Hippocampal formation (tissue), 2 donors: ENCODE measurements around the gene ELOB.

Experiments used
- DNase-seq, 2 donors: peaks; one replicate each; lab custom pipeline; 2025; lab: John Stamatoyannopoulos, UW

Gene ELOB

DNA sequence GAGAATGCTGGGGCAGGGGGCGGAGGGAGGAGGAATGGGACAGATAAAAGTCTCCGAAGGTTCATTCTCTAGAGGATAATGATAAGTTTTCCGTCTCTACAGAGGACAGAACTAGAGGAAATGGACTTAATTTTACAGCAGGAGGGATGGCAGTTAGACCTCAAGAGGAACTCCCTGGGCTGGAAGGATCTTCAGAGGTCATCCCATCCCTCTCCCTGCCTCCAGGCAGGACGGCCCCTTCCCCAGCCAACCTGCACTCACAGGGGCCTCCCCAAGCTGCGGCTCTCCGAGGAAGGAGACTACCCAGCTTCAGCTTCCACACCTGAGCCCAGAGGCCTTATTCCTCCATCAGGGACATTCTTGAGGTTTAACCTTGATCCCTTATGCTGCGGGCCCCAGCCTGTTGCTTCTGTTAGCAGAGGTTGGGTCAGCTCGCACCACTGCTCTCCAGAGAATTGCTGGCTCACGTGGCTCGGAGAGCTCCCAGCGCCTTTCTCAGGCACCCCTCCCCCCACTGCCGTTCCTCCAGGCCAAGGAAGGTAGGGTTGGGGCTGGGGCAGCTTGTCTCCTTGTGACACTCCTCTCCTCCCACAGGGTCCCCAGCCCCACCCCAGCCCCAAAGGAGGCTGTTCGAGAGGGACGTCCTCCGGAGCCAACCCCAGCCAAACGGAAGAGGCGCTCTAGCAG is 8.5 kb downstream of the ELOB start:
- DNase-seq = no peak

DNA sequence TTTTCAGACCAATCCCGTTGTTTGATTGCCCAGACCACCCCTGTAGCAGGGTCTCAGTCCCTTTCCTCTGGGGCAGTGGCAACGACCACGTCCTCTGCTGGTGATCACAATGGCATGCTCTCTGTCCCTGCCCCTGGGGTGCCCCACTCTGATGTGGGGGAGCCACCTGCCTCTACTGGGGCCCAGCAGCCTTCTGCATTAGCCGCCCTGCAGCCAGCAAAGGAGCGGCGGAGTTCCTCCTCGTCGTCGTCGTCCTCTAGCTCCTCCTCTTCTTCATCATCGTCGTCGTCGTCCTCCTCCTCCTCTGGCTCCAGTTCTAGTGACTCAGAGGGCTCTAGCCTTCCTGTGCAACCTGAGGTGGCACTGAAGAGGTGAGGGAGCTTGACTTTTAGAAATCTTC is 9.2 kb downstream of the ELOB start:
- DNase-seq = no peak

GRCh38 chr16:2767140-2767731 is 9.8 kb downstream of the ELOB start:
- DNase-seq = no peak

DNA sequence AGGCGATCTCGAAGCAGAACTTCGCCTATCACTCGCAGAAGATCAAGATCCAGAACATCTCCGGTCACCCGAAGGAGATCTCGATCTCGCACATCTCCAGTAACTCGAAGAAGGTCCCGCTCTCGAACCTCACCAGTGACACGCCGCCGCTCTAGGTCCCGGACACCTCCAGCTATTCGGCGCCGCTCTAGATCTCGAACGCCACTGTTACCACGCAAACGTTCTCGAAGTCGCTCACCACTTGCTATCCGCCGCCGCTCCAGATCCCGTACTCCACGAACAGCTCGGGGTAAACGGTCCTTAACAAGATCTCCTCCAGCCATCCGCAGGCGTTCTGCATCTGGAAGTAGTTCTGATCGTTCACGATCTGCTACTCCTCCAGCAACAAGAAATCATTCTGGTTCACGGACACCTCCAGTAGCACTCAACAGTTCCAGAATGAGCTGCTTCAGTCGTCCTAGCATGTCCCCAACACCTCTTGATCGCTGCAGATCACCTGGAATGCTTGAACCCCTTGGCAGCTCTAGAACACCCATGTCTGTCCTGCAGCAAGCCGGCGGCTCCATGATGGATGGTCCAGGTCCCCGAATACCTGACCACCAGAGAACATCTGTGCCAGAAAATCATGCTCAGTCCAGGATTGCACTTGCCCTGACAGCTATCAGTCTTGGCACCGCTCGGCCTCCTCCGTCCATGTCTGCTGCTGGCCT is 10.5 kb downstream of the ELOB start:
- DNase-seq = no peak

DNA sequence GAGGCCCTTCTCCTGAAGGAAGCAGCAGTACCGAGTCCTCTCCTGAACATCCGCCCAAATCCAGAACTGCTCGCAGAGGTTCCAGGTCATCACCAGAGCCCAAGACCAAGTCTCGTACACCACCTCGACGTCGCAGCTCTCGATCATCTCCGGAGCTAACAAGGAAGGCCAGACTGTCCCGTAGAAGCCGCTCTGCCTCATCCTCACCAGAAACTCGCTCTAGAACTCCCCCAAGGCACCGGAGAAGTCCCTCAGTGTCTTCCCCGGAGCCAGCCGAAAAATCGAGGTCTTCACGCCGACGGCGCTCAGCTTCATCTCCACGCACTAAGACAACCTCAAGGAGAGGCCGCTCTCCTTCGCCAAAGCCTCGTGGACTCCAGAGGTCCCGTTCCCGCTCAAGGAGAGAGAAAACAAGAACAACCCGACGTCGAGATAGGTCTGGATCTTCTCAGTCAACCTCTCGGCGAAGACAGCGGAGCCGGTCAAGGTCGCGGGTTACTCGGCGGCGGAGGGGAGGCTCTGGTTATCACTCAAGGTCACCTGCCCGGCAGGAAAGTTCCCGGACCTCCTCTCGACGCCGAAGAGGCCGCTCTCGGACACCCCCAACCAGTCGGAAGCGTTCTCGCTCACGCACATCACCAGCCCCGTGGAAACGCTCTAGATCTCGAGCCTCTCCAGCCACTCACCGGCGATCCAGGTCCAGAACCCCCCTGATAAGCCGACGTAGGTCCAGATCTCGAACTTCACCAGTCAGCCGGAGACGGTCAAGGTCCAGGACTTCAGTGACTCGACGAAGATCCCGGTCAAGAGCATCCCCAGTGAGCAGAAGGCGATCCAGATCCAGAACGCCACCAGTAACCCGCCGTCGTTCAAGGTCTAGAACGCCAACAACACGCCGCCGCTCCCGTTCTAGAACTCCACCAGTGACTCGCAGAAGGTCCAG is 11.3 kb downstream of the ELOB start:
- DNase-seq = no peak

- no peak for DNase-seq
Measured at GRCh38 chr16:2764718-2765117, 12.4 kb downstream of the ELOB start.

DNA sequence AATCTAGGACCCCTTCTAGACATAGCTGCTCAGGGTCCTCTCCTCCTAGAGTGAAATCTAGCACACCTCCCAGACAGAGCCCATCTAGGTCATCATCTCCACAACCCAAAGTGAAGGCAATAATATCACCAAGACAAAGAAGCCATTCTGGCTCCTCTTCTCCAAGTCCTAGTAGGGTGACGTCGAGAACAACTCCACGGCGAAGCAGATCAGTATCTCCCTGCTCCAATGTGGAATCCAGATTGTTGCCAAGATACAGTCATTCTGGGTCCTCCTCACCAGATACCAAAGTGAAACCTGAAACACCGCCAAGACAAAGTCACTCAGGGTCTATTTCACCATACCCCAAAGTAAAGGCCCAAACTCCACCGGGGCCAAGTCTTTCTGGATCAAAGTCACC is 13.9 kb downstream of the ELOB start:
- no peak for DNase-seq

GRCh38 chr16:2762711-2763110 is 14.4 kb downstream of the ELOB start:
- no peak for DNase-seq

DNA sequence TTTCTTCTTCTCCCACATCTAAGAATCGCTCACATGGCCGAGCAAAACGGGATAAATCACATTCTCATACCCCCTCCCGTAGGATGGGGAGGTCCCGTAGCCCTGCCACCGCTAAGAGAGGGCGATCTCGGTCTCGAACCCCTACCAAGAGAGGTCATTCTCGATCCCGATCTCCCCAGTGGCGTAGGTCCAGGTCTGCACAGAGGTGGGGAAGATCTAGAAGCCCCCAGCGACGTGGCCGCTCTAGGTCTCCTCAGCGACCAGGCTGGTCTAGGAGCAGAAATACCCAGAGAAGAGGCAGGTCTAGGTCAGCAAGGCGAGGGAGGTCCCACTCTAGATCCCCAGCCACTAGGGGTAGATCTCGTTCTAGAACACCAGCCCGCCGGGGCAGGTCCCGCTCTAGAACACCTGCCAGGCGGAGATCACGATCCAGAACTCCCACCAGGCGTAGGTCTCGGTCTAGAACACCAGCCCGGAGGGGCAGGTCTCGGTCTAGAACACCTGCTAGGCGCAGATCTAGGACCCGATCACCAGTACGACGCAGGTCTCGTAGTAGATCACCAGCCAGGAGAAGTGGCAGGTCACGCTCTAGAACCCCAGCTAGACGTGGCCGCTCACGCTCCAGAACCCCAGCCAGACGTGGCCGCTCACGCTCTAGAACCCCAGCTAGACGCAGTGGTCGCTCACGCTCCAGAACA is 15.0 kb downstream of the ELOB start:
- no peak for DNase-seq

GRCh38 chr16:2761472-2761871 is 15.6 kb downstream of the ELOB start:
- no peak for DNase-seq

DNA sequence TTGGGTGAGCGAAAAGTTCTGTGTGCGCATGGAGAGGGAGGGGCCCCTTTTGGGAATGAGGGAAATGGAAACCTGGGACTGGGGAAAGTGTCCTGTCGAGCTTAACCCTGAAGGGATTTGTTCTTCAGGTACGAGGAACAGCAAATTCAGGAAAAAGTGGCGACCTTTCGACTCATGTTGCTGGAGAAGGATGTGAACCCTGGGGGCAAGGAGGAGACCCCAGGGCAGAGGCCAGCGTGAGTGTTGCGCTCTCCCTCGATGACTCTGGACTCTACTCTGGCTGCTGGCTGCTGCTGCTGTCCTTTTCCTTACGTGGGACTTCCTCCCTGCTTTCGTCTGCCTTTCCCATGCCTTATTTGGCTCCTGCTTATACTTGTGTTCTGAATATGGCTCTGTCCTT is 19.7 kb downstream of the ELOB start:
- DNase-seq = no peak

- no peak for DNase-seq
Measured at GRCh38 chr16:2756288-2757015, 20.6 kb downstream of the ELOB start.

DNA sequence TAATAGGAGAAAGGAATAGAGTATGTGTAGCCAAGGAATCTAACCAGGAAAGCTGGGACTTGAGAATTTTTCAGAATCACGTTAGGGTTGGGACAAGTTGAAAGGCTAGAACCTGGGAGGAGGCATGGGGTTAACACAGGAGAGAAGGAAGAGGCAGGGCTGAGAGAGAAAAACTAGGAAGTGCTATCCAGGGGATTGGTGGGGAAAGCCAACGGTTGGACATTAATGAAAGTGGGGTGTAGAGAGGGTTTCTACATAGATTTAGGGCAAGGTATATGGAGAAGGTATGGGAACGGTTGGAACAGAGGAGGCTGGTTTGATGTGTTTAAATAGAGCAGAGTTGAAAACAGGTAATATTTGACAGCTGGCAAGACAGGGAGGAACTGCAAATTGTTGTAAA is 21.9 kb downstream of the ELOB start:
- no peak for DNase-seq

- DNase-seq = peak in 1 of 2 donors; percentile 6
Measured at GRCh38 chr16:2753733-2754020, 23.4 kb downstream of the ELOB start.

DNA sequence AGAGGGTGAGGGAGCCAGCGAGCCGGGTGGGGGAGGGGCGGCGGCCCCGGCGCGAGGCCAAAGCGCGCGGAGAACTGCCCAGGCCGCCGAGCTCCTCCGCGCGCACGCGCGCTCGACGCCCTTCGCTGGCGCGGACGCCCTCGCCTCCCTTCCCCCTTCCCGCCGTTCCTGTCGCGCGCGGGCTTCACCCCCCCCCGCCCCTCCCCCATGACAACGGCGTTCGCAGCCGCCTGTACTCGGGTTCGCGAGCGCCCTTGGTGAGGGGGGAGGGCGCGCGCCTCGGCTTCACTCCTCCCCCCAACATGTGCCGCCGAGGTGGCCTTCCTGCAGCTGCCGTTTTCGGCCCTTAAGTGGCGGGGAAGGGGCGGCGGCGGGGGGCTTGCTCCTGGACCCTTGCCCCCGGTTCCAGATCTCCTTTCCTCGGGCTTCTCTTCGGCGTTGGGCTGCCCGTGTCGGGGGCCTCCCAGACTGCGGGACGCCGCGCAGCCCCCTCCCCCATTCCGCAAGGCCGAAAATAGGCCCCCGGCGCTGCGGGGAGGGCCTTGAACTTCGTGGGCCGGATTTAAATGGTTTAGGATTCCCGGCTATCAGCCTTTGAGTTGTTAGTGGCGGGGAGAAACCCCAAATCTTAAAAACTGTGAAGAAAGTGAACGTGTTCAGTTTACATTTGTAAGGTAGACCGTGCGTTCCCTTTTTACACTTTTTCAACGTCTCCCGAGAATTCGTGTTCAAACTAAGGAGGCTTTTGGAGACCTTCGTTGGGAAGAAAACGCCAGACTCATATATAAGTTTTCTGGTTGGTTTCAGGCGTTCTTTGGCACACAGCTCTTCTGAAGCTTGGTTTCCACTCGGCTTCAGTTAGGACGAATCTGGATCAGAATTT is 24.0 kb downstream of the ELOB start:
- peak; percentile 68 to 88 for DNase-seq

DNA sequence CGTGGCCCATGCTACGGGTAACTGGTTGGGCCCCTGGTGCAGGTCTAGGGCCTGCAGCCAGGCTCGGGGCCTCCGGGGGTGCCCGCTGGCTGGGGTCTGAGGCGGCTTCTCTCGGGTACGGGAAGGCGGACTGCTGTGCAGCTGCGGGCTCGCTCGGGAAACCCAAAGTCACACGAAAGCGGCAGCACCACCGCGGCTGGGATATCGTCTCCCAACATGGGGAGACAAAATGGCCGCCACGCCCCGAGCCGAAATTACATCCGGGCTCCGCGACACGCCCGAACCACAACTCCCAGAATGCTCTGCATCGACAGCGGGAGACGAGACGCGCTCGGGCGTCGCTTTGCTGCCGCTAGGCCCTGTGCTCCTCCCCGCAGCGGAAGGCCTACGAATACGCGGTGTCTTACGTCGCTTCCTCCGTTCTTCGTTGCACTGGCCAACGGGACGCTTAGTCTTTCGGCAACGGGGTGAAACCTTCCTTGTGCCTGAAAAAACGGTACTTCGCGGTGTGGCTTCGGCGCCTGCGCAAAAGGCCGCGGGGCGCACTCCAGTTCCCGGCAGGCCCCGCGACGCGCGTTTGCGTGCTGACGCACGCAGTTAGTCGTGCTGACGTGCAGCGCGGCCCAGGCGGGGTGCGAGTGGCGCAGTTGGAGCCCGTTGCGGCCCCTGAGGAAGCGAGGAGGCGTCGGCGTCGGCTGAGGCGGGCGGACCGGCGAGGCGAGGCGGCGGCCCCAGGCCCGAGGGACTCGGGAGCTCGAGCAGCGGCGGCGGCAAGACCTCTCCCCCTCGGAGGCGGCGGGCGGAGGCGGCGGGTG is 24.8 kb downstream of the ELOB start, which contains the start of gene SRRM2:
Gene SRRM2, plus strand, starts transcription at position 604 of the 815 bp plus-strand sequence. CDS start 3,727 bp downstream, outside the sequence.
- DNase-seq = peak; percentile 88 to 94

- no peak for DNase-seq
Measured at GRCh38 chr16:2751577-2752034, 25.5 kb downstream of the ELOB start.

DNA sequence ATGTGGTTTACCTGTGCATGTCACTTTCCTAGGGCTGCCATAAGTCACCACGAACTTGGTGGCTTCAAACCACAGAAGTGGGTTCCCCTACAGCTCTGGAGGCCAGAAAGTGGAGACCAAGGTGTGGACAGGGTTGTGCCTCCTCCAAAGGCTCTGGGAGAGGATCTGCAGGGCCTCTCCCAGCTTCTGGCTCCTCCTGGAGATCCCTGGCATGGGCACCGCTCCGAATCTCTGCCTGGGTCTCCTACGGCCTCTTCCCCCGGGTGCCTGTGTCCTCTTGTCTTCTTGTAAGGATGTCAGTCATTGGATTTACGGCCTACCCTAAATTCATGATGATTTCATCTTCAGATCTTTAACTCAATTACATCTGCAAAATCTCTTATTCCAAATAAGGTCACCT is 27.1 kb downstream of the ELOB start:
- DNase-seq = no peak

GRCh38 chr16:2749476-2749875 is 27.6 kb downstream of the ELOB start:
- no peak for DNase-seq
